Urinary bladder (tissue), 4 donors: ENCODE measurements around the gene B4GALT1. TPM values are rescaled to one million over a fixed set of nuclear protein-coding genes. Genes with fewer than 3 reads are reported as not detected.

Experiments
- DNase-seq: peaks from one replicate; pipeline ENCODE4 v3.0.0-alpha.2; 2015; ENCODE audit errors: extremely low spot score
- H3K27ac ChIP-seq: one replicate; pipeline ENCODE4 v1.5.1; 2013; ENCODE audit warnings: low read depth, mild to moderate bottlenecking, moderate library complexity
- H3K36me3 ChIP-seq: one replicate; pipeline ENCODE4 v1.6.1; 2013; ENCODE audit warnings: mild to moderate bottlenecking, moderate library complexity; ENCODE audit not compliant: insufficient read depth
- H3K4me1 ChIP-seq: one replicate; pipeline ENCODE4 v1.6.1; 2013; ENCODE audit warnings: mild to moderate bottlenecking, moderate library complexity; ENCODE audit not compliant: insufficient read depth
- H3K4me3 ChIP-seq: one replicate; pipeline ENCODE4 v1.5.1; 2013; ENCODE audit warnings: low read depth, low read length
- WGBS: extraction: QIAGEN DNeasy Blood & Tissue Kit; methylation state at CpG from one replicate; pipeline ENCODE4 v1.1.7; 2013; 5-methylcytosine and 5-hydroxymethylcytosine counted together
- polyA plus RNA-seq: library from polyadenylated mRNA; stranded (reverse); fragments of 200-250 nt; gene quantifications from one replicate; pipeline ENCODE4 v1.2.3, GENCODE V29; 2013
- total RNA-seq: library from RNA; depleted of rRNA; stranded (reverse); fragments of >200 nt; gene quantifications from one replicate; pipeline ENCODE4 v1.2.3, GENCODE V29; 2014
- donor health status: healthy with polysubstance abuse.
- donor health status: healthy.

Gene B4GALT1
- total and polyA plus RNA-seq, 2 donors, result 36.4 to 57.7 TPM

DNA sequence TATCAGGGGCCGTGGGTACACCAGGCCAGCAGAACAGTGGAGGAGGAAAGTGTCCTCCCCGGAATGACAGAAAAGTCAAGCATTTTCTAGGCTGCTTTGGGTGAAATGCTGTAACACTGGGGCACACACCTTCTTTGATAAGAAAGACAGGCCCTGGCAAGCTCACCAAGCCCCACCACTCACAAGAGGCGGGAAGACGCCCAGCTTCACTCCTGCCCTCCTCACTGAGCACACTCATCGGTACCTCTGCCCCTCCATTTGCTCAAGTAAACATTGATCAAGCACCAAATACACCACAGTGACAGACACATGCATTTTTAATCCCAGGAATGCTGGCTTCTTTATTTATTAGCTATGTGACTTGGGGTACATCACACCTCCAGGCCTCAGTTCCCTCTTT lies 43.1 kb downstream of the B4GALT1 start:
- H3K4me1 ChIP-seq, result no peaks in the 10 kb centered on the region
- no peaks in the 10 kb centered on the region for H3K36me3 ChIP-seq
- H3K4me3 ChIP-seq, result no peak overlapping the region
- 88% methylated on average over 5 of the region's 5 CpGs for WGBS
- H3K27ac ChIP-seq, result no peak overlapping the region
- no peak for DNase-seq

DNA sequence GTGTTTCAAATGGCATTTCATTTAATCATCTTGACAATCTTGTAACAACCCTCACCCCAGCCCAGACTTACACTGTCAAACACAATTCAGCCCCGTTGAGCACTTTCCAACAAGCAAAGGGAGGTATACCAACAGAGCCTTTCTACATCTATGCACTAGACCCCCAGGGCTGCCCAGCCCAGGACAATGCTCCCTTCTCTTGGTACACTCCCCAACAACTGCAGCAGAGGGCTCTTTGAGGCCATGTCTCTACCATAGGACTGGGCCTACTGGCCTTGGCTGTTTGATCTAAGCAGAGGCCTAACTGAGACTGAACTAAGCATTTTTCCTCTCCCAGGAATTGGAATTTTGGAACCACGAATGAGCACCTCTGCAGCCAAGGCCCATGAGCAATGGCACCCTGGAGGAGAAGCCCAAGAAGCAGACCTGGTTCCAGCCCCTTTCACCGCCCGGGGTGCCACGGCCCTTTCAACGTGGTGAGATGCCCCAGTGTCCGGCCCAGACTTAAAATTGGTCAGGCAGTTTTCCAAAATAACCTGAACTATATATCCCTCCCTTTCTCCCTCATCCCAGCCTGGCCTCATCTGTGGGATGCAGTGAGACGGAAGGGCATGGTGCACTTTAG lies 43.6 kb downstream of the B4GALT1 start:
- Histone ChIP-seq H3K36me3 (no peaks in the 10 kb centered on the region), H3K4me3 (no peak overlapping the region), H3K27ac (no peak overlapping the region), H3K4me1 (no peaks in the 10 kb centered on the region)
- no peak for DNase-seq
- 92% methylated on average over 8 of the region's 8 CpGs for WGBS

DNA sequence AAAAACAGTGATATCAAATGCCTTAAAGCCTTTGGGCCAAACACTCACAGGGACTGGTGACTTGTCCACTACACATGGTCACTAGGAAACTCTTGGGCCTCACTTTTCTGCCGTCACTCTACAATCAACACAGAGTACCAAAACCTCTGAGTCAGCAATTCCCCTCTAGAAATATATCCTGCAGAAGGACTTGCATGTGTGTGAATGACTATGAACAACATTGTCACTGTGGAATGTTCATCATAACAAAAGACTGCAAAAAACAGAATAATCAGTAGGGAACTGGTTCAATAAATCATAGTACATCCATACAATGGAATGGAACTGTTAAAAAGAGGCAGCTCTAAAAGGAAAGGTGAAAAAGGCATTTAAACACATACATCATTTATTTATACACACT lies 46.5 kb downstream of the B4GALT1 start:
- no peak for DNase-seq
- WGBS, result 82% methylated on average over 1 of the region's 1 CpG
- H3K36me3 ChIP-seq, result no peaks in the 10 kb centered on the region
- H3K4me1 ChIP-seq, result no peaks in the 10 kb centered on the region
- no peak overlapping the region for H3K27ac ChIP-seq
- H3K4me3 ChIP-seq, result no peak overlapping the region

DNA sequence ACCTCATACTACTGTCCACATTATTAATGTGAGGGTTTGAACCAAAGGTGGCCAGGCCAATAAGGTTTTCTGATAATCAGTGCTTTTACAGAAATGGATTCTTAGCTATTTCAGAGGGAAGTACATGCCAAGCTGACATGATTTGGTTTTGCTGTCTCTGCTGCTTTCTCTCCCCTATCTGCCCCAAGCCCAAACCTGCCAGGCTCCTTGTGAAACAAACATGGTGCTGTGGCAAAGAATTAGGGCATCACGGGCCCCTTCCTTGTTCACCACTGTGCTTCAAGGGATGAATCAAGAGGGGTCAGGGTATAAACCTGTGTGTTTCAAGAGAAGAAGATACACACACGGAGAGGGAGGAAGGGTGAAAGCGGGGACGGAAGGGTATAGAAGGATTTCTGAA lies 49.3 kb downstream of the B4GALT1 start:
- Histone ChIP-seq H3K4me1 (no peaks in the 10 kb centered on the region), H3K4me3 (no peak overlapping the region), H3K36me3 (peaks cover 5% of the 10 kb centered on the region), H3K27ac (no peak overlapping the region)
- DNase-seq, result no peak
- WGBS, result 91% methylated on average over 4 of the region's 4 CpGs

DNA sequence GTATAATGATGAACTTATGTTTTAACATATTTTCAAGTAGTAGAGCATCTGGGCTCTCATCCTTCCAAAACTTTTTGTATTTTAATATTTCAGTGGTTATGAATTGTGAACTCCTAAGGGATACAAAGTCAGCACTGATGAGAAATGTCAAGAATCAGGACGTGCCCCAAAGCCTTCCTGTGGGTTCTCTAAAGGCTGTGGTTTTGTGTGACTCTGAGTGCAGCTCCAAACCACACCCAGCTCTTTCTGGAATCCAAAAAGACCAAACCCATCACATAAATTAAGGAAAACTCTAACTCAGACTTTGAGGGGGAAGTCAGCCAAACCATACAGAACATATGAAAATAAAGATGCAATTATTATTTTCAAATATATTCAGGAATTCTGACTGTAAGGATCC lies 49.8 kb downstream of the B4GALT1 start:
- Histone ChIP-seq H3K4me1 (no peaks in the 10 kb centered on the region), H3K36me3 (peaks cover 5% of the 10 kb centered on the region), H3K27ac (no peak overlapping the region), H3K4me3 (no peak overlapping the region)
- WGBS, result 37% methylated on average over 1 of the region's 1 CpG
- no peak for DNase-seq

DNA sequence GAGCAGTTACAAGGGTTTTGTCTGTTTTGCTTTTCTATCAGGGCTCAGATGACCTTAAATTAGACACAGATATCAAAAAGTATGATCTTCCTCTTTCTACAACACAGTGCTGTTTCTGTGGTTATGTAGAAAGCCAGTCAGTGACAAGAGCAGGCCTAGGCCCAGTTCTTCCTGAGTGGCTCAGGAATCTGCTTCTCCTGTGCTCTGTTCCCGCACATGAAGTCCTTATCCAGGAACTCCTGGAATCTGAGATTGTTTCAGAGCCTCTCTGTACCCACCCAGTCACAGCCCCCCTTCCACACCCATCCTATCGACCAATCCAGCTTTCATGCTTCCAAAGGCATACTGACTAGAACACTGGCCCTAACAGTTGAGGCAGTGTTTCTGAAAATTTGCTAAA lies 50.3 kb downstream of the B4GALT1 start:
- no peaks in the 10 kb centered on the region for H3K4me1 ChIP-seq
- H3K4me3 ChIP-seq, result no peak overlapping the region
- H3K36me3 ChIP-seq, result peaks cover 5% of the 10 kb centered on the region
- 59% methylated on average over 2 of the region's 2 CpGs for WGBS
- no peak overlapping the region for H3K27ac ChIP-seq
- no peak for DNase-seq

DNA sequence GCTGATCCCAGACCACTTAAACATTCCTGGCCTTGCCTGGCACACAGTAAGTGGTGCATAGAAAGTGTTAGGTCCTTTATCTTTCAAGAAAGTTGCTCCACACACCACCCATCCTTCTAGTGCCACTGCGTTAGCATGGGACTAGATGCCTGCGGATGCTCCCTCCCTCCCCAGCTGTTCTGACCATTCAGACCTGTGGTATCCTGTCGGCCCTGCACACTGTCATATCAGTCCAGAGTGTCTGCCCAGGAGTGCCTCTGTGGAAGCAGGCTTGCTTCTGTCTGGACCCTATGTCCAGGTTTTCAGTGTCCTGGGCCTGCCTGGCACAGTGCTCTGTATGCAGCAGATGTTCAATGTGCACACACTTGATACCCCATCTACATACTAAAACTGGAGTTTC lies 52.4 kb downstream of the B4GALT1 start:
- Histone ChIP-seq H3K4me3 (no peak overlapping the region), H3K36me3 (peaks cover 5% of the 10 kb centered on the region), H3K27ac (no peak overlapping the region), H3K4me1 (no peaks in the 10 kb centered on the region)
- DNase-seq, result no peak
- 89% methylated on average over 3 of the region's 3 CpGs for WGBS

DNA sequence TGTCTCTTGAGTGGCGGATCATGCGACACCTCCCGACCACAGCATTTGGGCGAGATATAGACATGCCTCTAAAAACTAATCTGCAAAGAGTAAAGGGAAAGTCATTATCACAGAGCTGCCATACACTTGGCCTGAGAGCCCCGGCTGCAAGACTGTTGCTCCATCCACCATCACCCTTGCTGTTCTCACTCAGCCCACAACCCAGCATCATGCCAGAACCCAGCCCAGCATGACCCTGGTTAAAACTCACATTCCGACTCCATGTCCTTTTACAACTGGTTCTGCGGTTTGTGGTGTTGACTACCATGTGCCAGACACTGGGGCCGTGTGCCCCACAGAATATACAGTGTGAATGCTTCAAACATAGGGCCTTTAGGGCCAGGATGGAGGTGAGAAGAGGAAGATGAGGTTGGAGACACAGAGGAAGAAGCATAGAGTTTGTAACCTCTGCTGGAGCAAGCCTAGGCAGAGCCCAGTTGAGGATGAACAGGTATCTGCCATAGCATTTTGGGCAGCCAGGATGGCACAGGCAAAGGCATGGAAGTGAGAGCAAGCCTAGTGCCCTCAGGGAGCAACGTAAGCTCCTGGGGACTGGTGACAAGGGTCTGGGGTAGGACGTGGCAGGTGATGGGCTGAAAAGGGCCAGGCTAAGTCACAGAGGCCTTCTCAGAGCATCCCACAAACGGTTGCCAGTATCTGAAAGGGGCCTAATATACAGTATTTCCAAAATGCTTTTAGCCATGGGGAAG lies 53.2 kb downstream of the B4GALT1 start:
- DNase-seq, result no peak
- H3K4me3 ChIP-seq, result no peak overlapping the region
- H3K36me3 ChIP-seq, result peaks cover 5% of the 10 kb centered on the region
- no peak overlapping the region for H3K27ac ChIP-seq
- no peaks in the 10 kb centered on the region for H3K4me1 ChIP-seq
- 92% methylated on average over 11 of the region's 11 CpGs for WGBS

DNA sequence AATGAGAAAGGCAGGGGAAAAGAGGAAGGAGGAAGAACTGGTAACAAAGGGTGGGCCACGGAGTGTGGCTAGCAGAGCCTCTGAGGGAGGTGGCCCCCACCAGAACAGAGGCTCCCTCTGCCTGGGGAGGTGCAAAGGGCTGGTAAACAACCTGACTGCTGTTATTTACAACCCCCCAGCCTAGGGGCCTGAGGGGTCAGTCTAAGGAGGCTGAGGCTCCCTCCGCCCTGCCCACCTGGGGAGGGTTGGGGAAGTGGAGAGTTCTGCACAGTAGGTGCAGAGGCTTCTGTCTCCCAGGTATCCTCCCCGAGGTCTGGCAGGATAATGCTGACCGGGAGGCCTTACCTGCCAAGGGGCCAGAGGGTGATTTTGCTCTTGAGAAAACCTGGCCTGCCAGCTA lies 55.0 kb downstream of the B4GALT1 start:
- Histone ChIP-seq H3K4me1 (no peaks in the 10 kb centered on the region), H3K4me3 (no peak overlapping the region), H3K36me3 (peaks cover 5% of the 10 kb centered on the region), H3K27ac (no peak overlapping the region)
- DNase-seq, result no peak
- 75% methylated on average over 4 of the region's 4 CpGs for WGBS

DNA sequence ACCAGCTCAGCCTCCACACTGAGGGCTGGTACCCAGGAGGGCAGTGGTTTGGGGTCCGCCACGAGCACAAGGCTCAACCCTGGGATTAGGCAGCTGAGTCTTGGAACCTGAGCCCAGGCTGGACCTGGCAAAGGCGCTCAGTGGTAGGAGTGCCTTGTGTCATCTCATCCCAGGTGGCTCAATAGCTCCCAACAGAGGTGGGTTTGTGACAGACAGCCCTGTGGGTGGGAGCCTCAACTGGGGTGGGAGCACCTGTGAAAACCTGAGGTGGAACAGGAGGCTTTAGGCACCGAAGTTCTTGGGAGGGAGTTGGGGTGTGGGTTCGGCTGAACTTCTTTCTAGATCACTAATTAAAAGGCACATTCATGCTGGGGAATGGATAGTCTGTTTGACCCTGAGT lies 55.5 kb downstream of the B4GALT1 start:
- Histone ChIP-seq H3K36me3 (peaks cover 5% of the 10 kb centered on the region), H3K4me3 (no peak overlapping the region), H3K27ac (no peak overlapping the region), H3K4me1 (no peaks in the 10 kb centered on the region)
- WGBS, result 84% methylated on average over 5 of the region's 5 CpGs
- no peak for DNase-seq

DNA sequence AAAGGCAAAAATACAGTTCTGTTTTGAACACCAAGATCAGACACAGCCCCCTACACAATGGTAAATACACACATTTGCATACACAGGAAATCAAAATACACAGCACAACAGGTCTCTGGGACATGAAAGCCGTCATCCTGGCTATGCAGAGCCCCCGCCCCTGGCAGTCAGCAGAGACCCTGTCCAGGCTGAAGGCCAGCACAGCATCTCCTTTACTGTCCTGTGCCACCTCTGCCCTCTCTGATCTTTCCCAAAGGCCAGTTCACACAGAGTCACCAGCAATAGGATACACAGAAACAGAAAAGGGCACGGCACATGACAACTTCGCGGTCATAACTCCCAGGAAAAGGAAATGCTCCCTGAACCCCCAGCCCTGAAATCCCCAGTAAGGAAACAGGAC lies 56.5 kb downstream of the B4GALT1 start:
- H3K4me1 ChIP-seq, result no peaks in the 10 kb centered on the region
- no peak overlapping the region for H3K4me3 ChIP-seq
- H3K36me3 ChIP-seq, result peaks cover 5% of the 10 kb centered on the region
- WGBS, result 94% methylated on average over 5 of the region's 5 CpGs
- DNase-seq, result no peak
- H3K27ac ChIP-seq, result no peak overlapping the region

DNA sequence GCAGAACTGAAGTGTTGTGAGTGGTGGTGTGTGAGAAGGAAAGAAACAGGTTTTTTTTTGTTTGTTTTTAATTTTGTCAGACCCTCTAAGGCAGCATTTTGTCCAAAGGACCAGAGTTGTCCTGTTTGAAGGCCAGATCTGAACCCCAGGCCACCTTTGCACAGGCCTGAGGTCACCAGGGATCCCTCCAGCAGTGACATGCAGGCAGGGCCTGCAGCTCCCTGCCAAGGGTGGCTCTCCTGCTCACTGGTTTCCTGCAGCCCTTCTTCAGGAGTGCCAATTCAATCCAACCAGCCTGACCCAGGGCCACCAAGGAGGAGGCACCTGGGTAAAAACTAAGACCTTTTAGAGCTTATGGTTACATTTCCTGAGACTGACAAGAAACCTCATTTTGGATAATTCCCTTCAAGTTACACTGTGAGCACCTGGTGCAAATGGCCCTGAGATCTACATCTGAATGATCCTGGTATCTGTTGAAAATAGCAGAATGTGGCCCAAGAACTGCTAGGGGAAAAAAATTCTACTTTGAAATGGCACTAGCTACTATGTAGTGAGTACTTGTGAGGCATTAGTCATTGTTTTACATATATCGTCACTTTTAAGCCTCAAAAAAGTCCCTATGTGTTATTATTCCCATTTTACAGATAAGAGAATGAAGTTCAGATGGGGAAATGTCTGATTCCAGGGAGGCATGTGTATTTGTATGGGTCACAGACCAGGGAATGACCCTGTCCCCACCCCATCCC lies 57.1 kb downstream of the B4GALT1 start:
- no peak for DNase-seq
- Histone ChIP-seq H3K4me1 (no peaks in the 10 kb centered on the region), H3K36me3 (peaks cover 5% of the 10 kb centered on the region), H3K27ac (no peak overlapping the region), H3K4me3 (no peak overlapping the region)
- WGBS, result 89% methylated on average over 1 of the region's 1 CpG

DNA sequence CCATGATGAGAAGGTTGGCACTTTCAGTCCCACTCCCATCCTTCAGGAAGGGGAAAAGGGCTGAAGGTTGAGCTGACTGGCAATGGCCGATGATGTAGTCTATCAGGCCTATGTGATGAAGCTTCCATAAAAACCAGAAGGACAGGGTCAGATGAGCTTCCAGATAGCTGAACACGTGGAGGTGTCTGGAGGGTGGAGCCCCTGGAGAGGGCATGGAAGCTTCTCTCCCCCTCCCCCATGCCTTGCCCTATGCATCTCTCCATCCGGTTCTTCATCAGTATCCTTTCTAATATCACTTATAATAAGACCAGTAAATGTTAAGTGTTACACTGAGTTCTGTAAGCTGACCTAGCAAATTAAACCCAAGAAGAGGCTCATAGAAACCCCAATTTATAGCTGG lies 58.0 kb downstream of the B4GALT1 start:
- no peak overlapping the region for H3K27ac ChIP-seq
- DNase-seq, result no peak
- no peak overlapping the region for H3K4me3 ChIP-seq
- H3K36me3 ChIP-seq, result peaks cover 5% of the 10 kb centered on the region
- WGBS, result 68% methylated on average over 3 of the region's 3 CpGs
- H3K4me1 ChIP-seq, result no peaks in the 10 kb centered on the region

DNA sequence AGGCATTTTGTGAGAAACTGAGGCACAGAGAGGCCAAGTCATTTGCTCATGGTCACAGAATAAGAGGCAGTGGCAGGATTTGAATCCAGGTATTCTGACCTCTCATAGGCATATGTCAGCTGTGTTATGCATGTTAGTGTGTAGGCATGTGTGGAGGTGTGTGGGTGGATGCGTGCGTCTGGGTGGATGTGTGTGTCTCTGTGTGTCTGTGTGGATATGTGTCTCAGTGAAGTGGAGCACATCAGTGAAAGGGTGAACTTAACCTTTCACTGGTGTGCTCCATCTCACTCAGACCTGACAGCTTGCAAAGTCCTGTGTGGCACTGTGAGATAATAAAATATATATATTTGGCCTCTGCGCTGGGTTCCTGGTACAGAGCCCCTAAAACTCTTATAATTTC lies 58.7 kb downstream of the B4GALT1 start:
- WGBS, result 89% methylated on average over 3 of the region's 3 CpGs
- Histone ChIP-seq H3K36me3 (peaks cover 2% of the 10 kb centered on the region), H3K27ac (no peak overlapping the region), H3K4me3 (no peak overlapping the region), H3K4me1 (no peaks in the 10 kb centered on the region)
- no peak for DNase-seq
